HG03095 (cell line): ENCODE measurements around the gene HOOK1.
"Not testable (repeated sequence)": the region's sequence is repeated elsewhere in the genome, so short reads cannot be mapped to it uniquely, and the experiment has no call there.

Experiments
- ATAC-seq: cut with Tn5 transposase; IDR thresholded peaks from one replicate; pipeline ENCODE4 v1.9.1; 2021; ENCODE audit warnings: moderate library complexity; ENCODE audit not compliant: unreplicated experiment

The HOOK1 gene

DNA sequence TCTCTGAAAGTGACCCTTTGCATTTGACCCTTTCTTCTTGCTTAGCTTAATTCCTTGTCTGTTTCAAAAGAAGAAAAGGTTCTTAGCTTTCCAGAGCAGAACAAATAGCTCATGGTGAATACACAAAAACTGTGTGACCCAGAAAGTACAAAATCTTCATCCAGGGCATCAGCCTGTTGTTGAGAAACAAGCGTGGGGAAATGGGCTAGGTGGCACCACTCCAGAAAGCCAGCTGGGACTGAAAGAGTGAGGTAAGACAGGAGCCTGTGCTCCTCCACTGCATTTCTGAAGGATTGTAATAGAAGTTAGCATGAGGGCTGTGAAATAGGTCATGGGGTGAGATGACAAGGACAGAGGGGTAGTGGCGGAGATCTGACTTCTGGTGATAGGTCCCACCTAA is 66.0 kb downstream of the HOOK1 start:
- ATAC-seq, result no peak

DNA sequence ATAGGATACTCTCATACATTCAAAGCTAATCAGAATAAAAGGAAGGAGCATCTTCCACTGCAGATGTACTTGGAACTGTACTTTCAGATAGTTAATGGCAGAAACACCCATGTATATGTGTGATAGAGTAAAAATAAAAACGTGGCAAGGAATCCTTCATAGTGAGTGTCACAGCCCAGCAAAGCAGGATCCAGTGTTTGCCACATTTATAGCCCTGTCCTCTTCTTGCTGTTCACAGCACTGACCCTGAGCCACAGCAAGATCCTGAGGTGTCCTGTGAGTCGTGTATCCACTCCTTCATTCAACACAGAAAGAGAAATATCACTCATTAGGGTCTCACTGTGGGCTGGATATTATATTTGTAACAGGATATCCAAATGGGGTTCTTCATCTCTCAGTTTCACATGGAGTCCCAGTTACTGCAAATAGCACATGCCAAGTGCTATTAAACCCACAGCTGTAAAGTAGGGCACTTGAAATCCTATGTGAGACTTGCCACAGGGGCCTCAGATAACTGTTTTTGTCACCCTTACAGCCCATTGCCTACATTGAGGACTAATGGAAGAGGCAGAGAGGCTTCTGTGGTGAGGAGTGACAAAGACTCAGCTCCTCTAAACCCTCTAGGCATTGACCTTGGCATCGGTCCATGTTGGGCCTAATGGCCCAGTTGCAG is 70.5 kb downstream of the HOOK1 start:
- no peak for ATAC-seq

- ATAC-seq, result no peak
Observed at GRCh38 chr1:59892841-59893811, 78.4 kb downstream of the HOOK1 start.

- no peak for ATAC-seq
Observed at GRCh38 chr1:59897165-59897564, 82.4 kb downstream of the HOOK1 start.

DNA sequence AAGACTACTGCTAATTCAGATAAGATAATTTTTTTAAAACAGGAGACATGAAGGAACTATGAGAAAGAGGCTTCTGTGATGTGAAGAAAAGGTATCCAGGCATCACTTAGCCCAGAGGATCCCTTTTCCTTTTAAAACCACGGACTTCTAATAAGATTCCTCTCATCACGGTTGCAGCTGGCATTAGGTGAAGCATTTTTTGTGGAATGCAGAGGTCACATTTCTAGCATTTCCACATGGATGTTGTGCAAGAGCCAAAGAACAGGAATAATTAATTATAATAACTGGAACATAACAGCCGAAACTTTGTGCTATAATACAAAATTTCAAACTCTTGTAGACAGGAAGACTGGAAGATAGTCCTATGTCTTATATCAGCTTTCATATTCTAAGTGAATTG is 84.2 kb downstream of the HOOK1 start:
- no peak for ATAC-seq

DNA sequence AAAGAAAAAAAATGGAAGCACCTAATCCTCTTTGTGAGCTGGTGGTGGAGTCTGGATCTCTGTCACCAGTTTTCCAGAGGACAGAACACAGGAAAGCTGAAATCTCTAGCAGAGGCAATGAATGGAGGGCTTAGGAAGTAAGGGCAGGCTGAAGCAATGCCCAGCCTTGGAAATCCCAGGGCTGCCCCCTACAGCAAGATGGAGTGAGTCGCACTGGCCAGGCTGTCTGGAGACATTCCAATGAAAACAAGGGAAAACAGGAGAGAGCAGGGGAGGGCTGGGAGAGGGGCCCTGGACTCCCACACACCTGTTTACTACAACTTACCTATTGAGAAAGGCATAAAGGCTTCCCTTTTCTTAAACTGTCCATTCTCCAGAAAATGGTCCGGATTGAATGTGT is 85.9 kb downstream of the HOOK1 start:
- ATAC-seq, result no peak

DNA sequence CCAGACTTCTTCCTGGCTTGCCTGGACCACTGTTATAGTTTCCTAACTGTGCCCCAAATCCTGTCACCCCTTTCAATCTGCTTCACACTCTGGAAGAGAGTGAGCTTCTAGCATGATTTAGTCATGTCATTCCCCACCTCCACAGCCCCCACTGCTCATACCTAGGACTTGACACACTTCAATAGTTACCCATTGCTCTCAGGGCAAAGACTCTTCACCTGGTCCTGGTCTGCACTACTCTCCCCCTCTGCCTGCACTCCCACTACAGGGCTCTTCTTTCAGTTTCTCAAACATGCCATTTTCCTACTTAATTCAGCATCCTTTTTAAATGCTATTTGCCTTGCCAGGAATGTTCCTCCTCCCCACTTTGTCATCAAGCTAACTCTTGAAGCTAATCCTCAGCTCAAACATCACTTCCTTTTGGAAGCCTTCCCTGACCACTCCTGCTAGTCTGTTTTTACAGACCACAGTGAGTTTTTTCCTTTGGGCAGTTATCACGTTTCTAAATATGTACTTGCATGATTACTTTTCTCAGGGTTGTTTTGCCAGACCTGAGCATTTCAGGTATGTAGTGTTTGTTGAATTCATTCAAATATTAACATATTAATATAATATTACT is 87.1 kb downstream of the HOOK1 start:
- no peak for ATAC-seq

GRCh38 chr1:59903141-59903754 is 88.5 kb downstream of the HOOK1 start:
- ATAC-seq, result no peak

- ATAC-seq, result no peak
Observed at GRCh38 chr1:59906931-59907330, 92.2 kb downstream of the HOOK1 start.

- ATAC-seq, result no peak
Observed at GRCh38 chr1:59908084-59908483, 93.3 kb downstream of the HOOK1 start.

DNA sequence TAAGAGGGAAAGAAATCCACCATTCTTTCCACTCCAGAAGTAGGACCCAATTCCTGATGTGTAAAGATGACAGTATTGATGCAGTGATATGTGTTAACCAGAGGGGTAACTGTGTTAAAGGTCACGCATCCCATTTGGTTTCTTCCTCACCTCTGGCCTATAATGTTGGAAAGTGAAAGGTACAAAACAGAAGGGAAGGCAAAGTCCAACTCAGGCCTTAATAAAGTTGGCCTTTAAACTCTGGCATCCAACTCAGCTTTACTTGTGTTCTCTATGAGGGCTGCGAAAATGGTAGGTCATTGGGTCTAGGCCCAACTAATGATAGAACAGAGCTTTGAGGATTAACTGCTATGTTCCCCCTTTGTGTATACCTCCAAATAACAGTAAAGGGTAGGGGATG is 93.9 kb downstream of the HOOK1 start:
- ATAC-seq, result no peak

GRCh38 chr1:59914791-59915286 is 100.1 kb downstream of the HOOK1 start:
- not testable (repeated sequence) for ATAC-seq

DNA sequence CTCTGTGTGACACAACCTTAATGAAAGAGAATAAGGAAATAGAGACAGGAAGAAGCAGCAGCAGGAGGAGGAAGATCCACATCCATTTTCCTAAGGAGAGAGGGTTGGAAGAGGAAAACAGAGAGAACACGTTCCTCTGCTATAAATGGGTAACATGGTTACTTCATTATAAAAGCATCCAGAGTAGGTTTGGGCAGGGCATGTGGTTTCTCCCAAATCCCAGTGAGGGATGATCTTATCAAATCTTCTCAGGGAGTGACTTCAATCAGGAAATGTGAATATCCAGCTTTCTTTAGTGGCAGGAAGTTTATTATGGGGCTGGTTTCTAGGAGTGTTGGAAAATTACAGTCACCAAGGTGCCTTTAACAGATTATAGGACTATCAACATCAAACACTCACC is 100.8 kb downstream of the HOOK1 start:
- ATAC-seq, result no peak

DNA sequence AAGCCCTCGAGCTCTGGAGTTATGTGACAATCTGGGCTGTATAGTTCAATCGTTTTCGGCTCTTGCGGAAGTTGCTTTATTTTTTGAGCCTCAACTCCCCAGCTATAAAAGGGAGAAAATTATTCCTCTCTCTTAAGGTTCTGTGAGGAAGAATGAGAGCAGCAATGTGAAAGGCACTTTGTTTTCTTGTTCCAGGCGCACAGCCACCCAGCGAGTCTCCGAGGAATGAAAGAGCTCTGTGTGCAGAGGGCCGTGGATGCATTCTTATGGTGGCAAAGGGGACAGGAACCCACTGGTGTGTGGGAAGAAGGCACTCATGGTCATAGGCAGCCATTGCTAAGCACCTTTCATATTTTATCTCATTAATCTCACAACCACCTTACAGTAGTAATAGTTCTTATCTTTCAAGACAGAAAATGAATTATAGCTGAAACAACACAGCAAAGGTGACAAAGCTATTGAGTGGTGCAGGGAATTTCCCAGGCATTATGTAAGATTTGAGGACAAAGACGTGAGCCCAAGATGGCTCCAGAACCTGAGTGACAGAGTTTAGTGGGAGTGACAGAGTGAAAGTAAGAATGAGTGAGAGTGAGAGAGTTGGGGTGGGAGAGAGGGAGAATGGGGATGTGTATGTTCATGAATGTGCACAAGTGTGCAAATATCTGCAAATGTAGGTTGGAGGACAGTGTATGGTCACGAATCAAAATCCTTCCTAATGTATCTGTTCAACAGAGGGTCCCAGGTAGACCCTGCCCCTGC is 102.5 kb downstream of the HOOK1 start:
- no peak for ATAC-seq

- ATAC-seq, result no peak
Observed at GRCh38 chr1:59917785-59918180, 103.0 kb downstream of the HOOK1 start.

GRCh38 chr1:59919746-59920145 is 105.0 kb downstream of the HOOK1 start:
- no peak for ATAC-seq

- ATAC-seq, result not testable (repeated sequence)
Observed at GRCh38 chr1:59921258-59921899, 106.6 kb downstream of the HOOK1 start.

- no peak for ATAC-seq
Observed at GRCh38 chr1:59924653-59925052, 109.9 kb downstream of the HOOK1 start.
